Activated CD4-positive, CD25-positive, alpha-beta regulatory T cell treated with anti-CD3 and anti-CD28 coated beads, Interleukin-2, amount 50 U/mL, for 24 hours (primary cell): ENCODE results near the gene COL16A1.

Experiments used
- ATAC-seq, 2 donors: fragments of 150-1000 bp; cut with Tn5 transposase; one replicate each; pipeline ENCODE4 v1.10.0; 2021; ENCODE audit warnings: mild to moderate bottlenecking in 1 of 2, moderate library complexity in 1 of 2

The COL16A1 gene

GRCh38 chr1:31683997-31684396 is 19.8 kb downstream of the COL16A1 start:
- no peak for ATAC-seq

- no peak for ATAC-seq
Observed at GRCh38 chr1:31681415-31681814, 22.4 kb downstream of the COL16A1 start.

GRCh38 chr1:31679676-31680230 is 24.1 kb downstream of the COL16A1 start:
- ATAC-seq: no peak

- ATAC-seq: no peak
Observed at GRCh38 chr1:31679091-31679490, 24.7 kb downstream of the COL16A1 start.

- no peak for ATAC-seq
Observed at GRCh38 chr1:31678681-31679080, 25.1 kb downstream of the COL16A1 start.

GRCh38 chr1:31677949-31678348 is 25.9 kb downstream of the COL16A1 start:
- no peak for ATAC-seq

- no peak for ATAC-seq
Observed at GRCh38 chr1:31677401-31677800, 26.4 kb downstream of the COL16A1 start.

GRCh38 chr1:31675756-31676155 is 28.1 kb downstream of the COL16A1 start:
- no peak for ATAC-seq

- no peak for ATAC-seq
Observed at GRCh38 chr1:31675161-31675560, 28.7 kb downstream of the COL16A1 start.

GRCh38 chr1:31674626-31675025 is 29.2 kb downstream of the COL16A1 start:
- ATAC-seq: no peak

GRCh38 chr1:31673433-31673832 is 30.4 kb downstream of the COL16A1 start:
- no peak for ATAC-seq

- ATAC-seq: no peak
Observed at GRCh38 chr1:31672986-31673385, 30.8 kb downstream of the COL16A1 start.

- no peak for ATAC-seq
Observed at GRCh38 chr1:31671561-31672201, 32.1 kb downstream of the COL16A1 start.

- no peak for ATAC-seq
Observed at GRCh38 chr1:31671147-31671546, 32.7 kb downstream of the COL16A1 start.

- ATAC-seq: no peak
Observed at GRCh38 chr1:31670593-31670964, 33.2 kb downstream of the COL16A1 start.

GRCh38 chr1:31669786-31670592 is 33.8 kb downstream of the COL16A1 start:
- ATAC-seq: no peak

GRCh38 chr1:31669433-31669785 is 34.4 kb downstream of the COL16A1 start:
- ATAC-seq: no peak

- ATAC-seq: no peak
Observed at GRCh38 chr1:31668303-31668883, 35.4 kb downstream of the COL16A1 start.

- no peak for ATAC-seq
Observed at GRCh38 chr1:31667065-31667785, 36.6 kb downstream of the COL16A1 start.

- no peak for ATAC-seq
Observed at GRCh38 chr1:31666263-31666963, 37.4 kb downstream of the COL16A1 start.

- no peak for ATAC-seq
Observed at GRCh38 chr1:31665234-31665878, 38.5 kb downstream of the COL16A1 start.

GRCh38 chr1:31664528-31664927 is 39.3 kb downstream of the COL16A1 start:
- no peak for ATAC-seq
